Colonic mucosa (tissue), 4 donors: ENCODE results near the gene HIGD1B. TPM values are rescaled to one million over a fixed set of nuclear protein-coding genes. Genes with fewer than 3 reads are reported as not detected.

Experiments used
- DNase-seq: peaks from one replicate; pipeline ENCODE4 v3.0.0-alpha.2; 2020
- H3K27ac ChIP-seq: fragments of 200-600 bp; one replicate; pipeline ENCODE4 v1.8.0; 2021
- H3K27me3 ChIP-seq: fragments of 200-600 bp; one replicate; pipeline ENCODE4 v1.8.0; 2021
- H3K36me3 ChIP-seq: fragments of 200-600 bp; one replicate; pipeline ENCODE4 v1.8.0; 2021
- H3K4me1 ChIP-seq: fragments of 200-600 bp; one replicate; pipeline ENCODE4 v1.8.0; 2021; ENCODE audit warnings: mild to moderate bottlenecking
- H3K4me3 ChIP-seq: fragments of 200-600 bp; one replicate; pipeline ENCODE4 v1.8.0; 2021
- H3K9ac ChIP-seq, 2 donors: one replicate each; pipeline ENCODE4 v1.7.0; 2013; ENCODE audit warnings: control low read depth in 2 of 2, low read depth in 2 of 2, low read length in 2 of 2
- H3K9me3 ChIP-seq: fragments of 200-600 bp; one replicate; pipeline ENCODE4 v1.8.0; 2021
- CTCF ChIP-seq: fragments of 200-600 bp; IDR thresholded peaks from one replicate; pipeline ENCODE4 v1.8.0; 2022; ENCODE audit warnings: antibody characterized with exemption, mild to moderate bottlenecking
- intact Hi-C: fragments of 100-400 bp; cut with DNase I; formaldehyde crosslinking; loops from one replicate; pipeline ENCODE4 v1.14.1; 2022
- total RNA-seq, 2 donors: library from RNA; stranded (reverse); fragmentation: NEBNext Ultra II Directional in 1 of 2; extraction: Animal tissue kit (Norgen Biotek cat#: 25700) in 1 of 2; gene quantifications; one replicate each; pipeline ENCODE4 v1.2.1, GENCODE V29; 2021
- donor health status: healthy.
- donor health status: DM: no; HTN: no; CAD: no.
- donor health status: DM: no; HTN: no; CAD: no.

The HIGD1B gene
- total RNA-seq, 2 donors from 2014 or later: 0.53 TPM; not detected in 1

- peaks cover 10% of the 10 kb centered on the region for H3K36me3 ChIP-seq
- H3K9me3 ChIP-seq: no peaks in the 10 kb centered on the region
- intact Hi-C loops: loop anchor here (10.0 kb wide), 1 partner anchor 333 kb away; no protein-coding TSS in a partner anchor
- H3K27ac ChIP-seq: no peak overlapping the region
- no peaks in the 10 kb centered on the region for H3K27me3 ChIP-seq
- no peak overlapping the region for H3K4me3 ChIP-seq
- H3K4me1 ChIP-seq: no peaks in the 10 kb centered on the region
- no peak overlapping the region for H3K9ac ChIP-seq
- no peak for DNase-seq
- no peak for TF ChIP-seq CTCF
Observed at GRCh38 chr17:44867841-44868240, 20.2 kb downstream of the HIGD1B start.

DNA sequence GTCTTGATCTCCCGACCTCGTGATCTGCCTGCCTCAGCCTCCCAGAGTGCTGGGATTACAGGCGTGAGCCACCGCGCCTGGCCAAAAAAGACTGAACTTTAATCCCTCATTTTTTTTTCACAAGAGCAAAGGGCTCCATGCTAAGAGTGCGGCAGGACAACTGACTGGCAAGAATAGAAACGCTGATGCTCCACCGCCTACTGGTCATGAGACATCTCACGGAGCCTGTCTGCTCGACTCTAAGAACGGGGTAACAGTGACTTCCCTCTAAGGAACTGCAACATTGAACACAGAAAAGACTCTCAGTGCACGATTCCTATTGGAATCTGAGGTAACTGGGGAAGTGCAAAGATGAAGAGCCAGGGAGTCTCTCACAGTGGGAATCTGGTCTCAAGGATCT, 23.9 kb downstream of the HIGD1B start:
- Histone ChIP-seq H3K27me3 (no peaks in the 10 kb centered on the region), H3K4me3 (no peak overlapping the region), H3K36me3 (no peaks in the 10 kb centered on the region), H3K9ac (no peak overlapping the region), H3K9me3 (no peaks in the 10 kb centered on the region), H3K4me1 (no peaks in the 10 kb centered on the region), H3K27ac (no peak overlapping the region)
- DNase-seq: no peak
- TF ChIP-seq CTCF: no peak
- intact Hi-C loops: no loop called here

GRCh38 chr17:44872131-44872768, 24.6 kb downstream of the HIGD1B start:
- Histone ChIP-seq H3K36me3 (no peaks in the 10 kb centered on the region), H3K9ac (no peak overlapping the region), H3K4me3 (no peak overlapping the region), H3K9me3 (no peaks in the 10 kb centered on the region), H3K27me3 (no peaks in the 10 kb centered on the region), H3K27ac (no peak overlapping the region), H3K4me1 (no peaks in the 10 kb centered on the region)
- DNase-seq: no peak
- no peak for TF ChIP-seq CTCF
- intact Hi-C loops: no loop called here

GRCh38 chr17:44875761-44876160, 28.1 kb downstream of the HIGD1B start:
- no peak for DNase-seq
- no peaks in the 10 kb centered on the region for H3K4me1 ChIP-seq
- H3K9me3 ChIP-seq: no peaks in the 10 kb centered on the region
- H3K27me3 ChIP-seq: no peaks in the 10 kb centered on the region
- no peak overlapping the region for H3K4me3 ChIP-seq
- no peak for TF ChIP-seq CTCF
- intact Hi-C loops: no loop called here
- H3K27ac ChIP-seq: no peak overlapping the region
- peaks cover 9% of the 10 kb centered on the region for H3K36me3 ChIP-seq
- no peak overlapping the region for H3K9ac ChIP-seq

- intact Hi-C loops: no loop called here
- H3K4me1 ChIP-seq: no peaks in the 10 kb centered on the region
- no peak for TF ChIP-seq CTCF
- H3K9ac ChIP-seq: no peak overlapping the region
- no peak overlapping the region for H3K4me3 ChIP-seq
- peaks cover 12% of the 10 kb centered on the region for H3K36me3 ChIP-seq
- no peaks in the 10 kb centered on the region for H3K9me3 ChIP-seq
- no peaks in the 10 kb centered on the region for H3K27me3 ChIP-seq
- DNase-seq: no peak
- H3K27ac ChIP-seq: no peak overlapping the region
Observed at GRCh38 chr17:44877121-44877520, 29.4 kb downstream of the HIGD1B start.
